Inferior parietal cortex (tissue), 1 donor: ENCODE measurements around the gene MAST3.

Source experiments
- DNase-seq: peaks from one replicate; pipeline ENCODE4 v3.0.0-alpha.2; 2016; ENCODE audit errors: extremely low spot score

The MAST3 gene

DNA sequence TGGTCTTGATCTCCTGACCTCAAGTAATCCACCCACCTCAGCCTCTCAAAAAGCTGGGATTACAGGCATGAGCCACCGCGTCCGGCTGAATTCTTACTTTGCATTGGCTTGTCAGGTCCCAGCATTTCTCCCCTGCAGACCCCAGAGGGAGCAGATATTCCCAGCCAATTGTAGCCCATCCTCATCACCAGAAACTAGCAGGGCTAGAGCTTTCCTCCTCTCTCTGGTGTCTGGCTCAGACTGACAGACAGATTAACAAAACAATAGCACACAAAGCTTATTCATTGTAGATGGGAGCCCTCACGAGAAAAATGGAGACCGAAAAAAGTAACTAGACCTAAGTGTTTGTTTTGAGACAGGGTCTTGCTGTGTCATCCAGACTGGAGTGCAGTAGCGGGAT is 88.0 kb downstream of the MAST3 start:
- no peak for DNase-seq

DNA sequence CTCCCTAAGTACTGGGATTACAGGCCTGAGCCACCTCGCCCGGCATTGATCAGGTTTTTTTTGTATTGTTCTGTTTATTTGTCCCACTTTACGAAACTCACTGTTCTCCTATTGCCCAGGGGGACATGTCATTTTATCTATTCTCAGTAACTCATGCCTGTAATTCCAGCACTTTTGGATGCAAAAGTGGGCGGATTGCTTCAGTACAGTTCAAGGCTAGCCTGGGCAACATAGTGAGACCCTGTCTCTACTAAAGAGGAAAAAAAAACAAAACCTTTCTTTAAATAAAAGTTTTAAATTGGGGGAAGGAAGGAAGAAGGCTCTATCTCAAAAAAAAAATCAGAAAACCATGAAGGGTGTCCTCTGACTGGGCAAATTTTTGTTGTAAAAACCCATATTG is 92.7 kb downstream of the MAST3 start:
- no peak for DNase-seq

DNA sequence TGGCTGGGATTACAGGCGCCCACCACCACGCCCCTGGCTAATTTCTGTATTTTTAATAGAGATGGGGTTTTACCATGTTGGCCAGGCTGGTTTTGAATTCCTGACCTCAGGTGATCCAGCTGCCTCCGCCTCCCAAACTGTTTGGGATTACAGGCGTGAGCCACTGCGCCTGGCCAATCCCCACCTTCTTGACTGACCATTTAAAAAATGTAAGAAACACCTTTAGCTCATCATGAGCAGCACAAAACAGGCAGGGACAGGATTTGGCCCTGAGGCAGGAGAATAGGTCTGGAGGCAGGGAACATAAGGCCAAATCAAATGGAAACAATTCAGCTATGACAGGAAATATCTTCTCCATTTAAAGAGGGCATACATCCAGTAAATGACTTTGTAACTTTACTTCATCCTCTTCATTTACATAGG is 94.1 kb downstream of the MAST3 start:
- DNase-seq = no peak

DNA sequence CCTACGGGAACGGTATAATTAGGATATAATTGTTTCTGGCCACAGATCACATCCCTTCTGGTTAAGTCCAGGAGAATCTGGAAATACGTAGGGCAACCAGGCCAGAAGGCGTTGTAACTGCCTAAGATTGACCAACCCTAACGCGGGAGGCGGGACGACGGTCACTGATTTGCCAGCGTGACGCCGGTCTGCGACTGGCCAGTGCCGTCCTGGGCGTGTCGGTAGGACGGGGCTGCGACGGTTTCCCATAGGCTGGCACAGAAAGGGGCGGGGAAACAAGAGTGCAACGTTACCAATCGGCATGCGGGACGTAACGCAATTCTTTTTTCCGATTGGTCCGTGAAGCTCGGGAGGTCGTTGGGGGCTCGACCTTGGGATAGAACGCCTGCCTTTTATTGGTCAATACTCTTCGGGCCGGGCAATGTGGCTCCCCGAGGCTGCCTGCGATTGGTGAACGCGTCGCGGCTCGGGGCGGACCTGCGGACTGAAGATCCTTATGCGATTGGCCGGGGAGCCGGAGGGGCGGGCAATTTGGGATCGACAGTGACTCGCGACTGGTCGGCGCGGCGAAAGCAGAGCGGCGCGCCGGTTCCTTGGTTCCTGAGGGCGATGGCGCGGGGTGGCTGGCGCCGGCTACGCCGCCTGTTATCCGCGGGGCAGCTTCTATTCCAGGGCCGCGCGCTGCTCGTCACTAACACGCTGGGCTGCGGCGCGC is 95.3 kb downstream of the MAST3 start, which contains the start of gene MPV17L2:
MPV17L2 (plus strand) TSS at position 546 of the 715 bp plus-strand sequence; CDS start at position 610, 64 bp downstream.
- peak; percentile 100 for DNase-seq

DNA sequence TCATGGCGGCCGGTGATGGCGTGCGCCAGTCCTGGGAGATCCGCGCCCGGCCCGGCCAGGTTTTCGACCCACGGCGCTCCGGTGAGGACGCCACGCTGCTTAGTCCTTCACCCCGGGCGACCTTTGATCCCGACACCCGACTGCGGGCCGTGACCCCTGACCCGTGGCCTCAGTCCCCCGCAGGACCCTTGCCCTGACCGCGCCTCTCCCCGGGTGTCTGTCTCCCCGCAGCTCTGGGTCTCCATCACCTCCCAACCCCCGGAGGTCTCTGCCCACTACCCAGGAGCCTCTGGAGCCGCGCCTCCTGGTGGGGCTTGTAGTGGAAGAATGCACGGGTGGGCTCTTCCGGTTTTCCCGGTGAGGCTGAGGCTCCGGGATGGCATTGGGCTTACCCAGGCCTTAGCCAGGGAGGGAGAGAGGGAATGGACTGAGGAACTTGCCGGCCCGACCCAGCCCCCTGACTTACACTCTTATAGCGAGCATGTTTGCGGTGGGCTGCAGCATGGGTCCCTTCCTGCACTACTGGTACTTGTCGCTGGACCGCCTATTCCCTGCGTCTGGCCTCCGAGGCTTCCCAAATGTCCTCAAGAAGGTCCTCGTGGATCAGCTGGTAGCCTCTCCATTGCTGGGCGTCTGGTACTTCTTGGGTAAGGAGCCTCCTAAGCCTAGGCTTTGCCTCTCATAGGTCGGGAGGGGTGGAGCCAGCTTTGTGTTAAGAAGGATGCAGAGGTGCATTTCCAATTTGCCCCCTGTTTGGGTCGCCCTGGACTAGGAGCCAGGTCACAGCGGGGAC is 96.0 kb downstream of the MAST3 start:
- DNase-seq = no peak

DNA sequence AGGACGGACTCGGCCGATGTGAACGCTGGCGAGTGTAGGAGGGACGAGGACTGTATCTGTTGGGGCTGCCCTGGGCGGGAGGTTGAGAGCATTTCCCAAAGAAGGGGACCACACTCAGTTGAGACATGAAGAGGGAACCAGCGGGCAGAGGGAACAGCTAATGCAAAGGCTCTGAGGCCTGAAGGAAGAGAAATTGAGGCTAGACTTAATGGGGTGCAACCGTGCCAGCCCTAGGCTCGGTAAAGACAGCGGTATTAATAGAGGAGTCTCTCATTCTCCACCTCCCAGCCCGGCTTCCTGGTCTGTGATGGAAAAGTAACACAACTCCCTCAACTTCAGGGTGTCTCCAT is 96.6 kb downstream of the MAST3 start:
- no peak for DNase-seq

DNA sequence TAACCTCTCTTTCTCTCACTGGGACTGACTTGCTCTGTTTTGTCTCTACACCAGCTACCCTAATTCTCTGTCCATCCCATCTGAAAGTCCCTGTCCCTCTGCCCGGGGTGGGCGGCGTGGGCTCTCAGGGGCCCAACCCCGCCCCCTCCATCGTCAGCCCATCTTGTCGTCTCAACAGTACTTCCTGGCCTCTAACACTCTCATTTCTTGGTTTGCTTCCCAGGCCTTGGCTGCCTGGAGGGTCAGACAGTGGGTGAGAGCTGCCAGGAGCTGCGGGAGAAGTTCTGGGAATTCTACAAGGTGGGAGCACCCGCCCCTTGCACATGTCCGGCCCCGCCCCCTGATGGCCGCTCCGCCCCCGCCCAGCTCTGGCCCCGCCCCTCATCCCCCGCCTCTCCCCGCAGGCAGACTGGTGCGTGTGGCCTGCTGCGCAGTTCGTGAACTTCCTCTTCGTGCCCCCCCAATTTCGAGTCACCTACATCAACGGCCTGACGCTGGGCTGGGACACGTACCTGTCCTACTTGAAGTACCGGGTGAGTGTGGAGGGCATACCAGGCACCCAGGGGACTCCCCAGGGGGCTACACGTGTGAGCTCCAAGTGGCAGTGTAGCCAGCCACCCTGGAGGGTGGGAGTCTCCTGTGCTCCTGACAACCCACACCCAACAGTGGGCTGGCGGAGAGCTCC is 97.1 kb downstream of the MAST3 start:
- no peak for DNase-seq

DNA sequence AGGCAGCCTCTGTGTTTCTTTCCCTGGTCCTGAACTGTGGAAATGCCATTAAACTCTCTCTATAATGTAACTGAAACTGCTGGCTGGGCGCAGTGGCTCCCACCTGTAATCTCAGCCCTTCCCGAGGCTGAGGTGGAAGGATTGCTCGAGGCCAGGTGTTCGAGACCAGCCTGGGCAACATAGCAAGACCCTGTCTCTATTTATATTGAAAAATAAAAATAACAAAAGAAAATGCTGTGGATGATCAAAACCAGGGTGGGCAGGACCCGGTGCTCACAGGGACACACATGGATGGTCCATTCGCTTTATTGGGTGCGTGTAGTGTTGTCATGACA is 98.9 kb downstream of the MAST3 start:
- no peak for DNase-seq

DNA sequence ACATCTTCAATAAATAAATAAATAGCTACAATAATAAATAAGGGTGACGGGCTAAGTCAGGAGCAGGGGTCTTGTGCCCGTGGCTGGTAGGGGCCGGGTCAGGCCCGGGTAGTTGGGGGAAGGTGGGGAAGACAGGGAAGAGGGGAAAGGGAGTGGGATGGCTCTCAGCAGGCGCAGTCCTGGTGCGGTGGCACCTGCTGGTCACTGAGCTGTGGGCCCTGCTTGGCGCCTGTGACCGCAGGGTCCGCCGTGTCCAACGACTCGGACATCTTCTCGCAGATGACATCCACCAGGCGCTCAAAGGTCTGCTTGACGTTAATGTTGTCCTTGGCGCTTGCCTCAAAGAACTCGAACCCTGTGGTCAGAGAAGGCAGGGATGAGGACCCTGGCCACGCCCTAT is 99.7 kb downstream of the MAST3 start:
- no peak for DNase-seq

DNA sequence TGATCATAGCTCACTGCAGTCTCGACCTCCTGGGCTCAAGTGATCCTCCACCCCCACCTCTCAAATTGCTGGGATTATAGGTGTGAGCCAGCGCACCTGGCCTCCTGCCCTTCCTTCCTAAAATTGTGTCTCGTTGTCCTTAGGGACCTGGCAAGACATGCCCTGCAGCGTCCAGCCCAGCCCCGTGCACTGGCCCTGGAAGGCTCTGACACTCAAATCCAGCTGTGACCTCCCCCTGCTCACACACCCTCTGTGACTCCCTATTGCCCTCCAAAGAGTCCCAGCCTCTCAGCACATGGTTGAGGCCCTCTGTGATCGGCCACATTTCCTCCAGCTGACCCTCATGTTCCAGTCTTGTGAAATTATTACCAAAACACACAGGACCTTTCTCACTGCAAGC is 100.4 kb downstream of the MAST3 start:
- DNase-seq = no peak

DNA sequence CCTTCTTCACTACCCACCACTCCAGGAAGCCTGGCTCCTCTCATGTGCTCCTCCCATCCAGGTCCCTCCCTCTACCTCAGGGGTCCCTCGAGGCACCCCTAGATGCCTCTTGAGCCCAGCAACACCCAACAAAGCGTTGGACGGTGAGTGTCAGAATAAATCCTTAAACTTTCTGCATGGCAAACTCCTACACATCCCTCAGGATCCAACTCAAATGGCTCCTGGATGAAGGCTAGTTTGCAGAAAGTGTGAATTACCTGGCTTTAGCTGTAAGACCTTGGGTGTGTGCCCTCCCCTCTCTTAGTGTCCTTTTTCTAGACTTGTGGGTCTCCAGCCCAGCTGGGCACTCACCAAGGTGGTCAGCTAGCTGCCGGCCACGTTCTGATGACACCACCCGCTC is 100.8 kb downstream of the MAST3 start:
- no peak for DNase-seq
